HG03378 (cell line): ENCODE results near the gene FANCF.

Source experiments
- ATAC-seq: cut with Tn5 transposase; IDR thresholded peaks from one replicate; pipeline ENCODE4 v1.9.1; 2021; ENCODE audit warnings: mild to moderate bottlenecking, moderate library complexity; ENCODE audit not compliant: unreplicated experiment

Gene FANCF

GRCh38 chr11:22626573-22627239, 1.1 kb upstream of the FANCF start:
- no peak for ATAC-seq

DNA sequence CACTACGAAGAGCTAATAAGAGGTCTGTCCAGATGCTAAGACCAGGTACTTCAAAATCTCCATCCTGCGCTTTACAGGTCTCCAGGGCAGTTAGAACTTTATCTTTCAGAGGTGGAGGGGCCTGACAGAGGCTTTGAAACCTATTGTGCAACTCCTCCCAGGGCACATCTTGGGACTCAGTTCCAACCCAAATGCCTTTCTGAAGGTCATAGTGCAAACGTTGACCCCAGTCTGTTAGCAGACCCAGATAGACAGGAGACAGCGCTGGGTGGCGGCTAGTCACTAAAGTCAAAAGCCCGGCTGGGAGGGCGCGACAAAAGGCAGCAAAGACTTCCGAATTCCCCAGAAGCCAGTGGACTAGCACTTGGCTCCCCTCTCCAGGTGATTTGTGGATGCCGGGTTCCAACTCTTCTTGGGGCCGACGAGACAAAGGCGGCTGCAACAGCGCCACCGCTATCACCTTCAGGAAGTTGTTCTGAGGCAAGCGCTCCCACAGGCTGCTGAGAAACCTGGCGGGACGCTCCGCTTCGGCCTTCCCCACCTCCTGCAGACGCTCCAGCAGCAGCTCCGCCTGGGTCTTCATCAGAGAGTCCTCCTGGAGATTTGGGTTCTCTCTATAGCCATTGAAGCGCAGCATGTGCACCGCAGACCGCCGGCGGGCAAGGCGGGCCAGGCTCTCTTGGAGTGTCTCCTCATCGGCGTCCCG, 728 bp downstream of the FANCF start:
- ATAC-seq, result peak; percentile 49

DNA sequence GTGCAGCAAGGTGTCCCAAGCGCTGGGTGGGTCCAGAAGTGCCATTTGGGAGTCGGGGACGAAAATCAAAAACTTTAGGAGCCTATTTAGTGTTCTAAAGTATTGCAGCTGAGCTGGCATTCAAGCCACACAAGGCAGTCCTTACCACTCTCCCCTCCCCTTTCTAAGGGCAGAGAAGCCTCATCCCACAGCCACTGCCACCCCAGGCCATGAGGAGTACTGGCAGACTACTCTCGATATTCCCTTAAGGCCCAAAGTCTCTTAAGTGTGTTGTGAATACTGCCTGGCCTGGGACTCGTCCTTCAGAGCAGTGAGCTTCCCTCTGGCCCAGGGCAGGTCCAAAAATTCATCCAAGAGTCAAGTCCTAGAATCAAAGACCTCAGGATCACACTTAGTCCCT, 7.8 kb downstream of the FANCF start:
- no peak for ATAC-seq

DNA sequence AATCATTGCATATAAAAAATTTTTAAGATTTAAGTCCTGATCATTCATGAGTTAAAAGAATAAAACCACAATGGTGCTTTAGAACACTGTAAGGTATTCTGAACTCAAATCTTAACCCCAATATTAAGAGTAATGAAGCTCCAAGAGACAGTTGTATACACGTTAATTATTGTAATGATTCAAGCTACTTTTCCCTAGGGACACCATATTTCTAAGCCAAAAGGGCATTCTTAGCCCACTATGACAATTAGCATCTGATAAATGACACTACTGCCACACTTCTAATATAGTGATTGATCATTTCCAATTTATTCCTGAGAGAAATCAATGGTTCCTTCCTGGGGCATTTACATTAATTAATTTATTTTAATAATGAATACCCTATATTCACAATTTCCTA, 21.7 kb downstream of the FANCF start:
- no peak for ATAC-seq

DNA sequence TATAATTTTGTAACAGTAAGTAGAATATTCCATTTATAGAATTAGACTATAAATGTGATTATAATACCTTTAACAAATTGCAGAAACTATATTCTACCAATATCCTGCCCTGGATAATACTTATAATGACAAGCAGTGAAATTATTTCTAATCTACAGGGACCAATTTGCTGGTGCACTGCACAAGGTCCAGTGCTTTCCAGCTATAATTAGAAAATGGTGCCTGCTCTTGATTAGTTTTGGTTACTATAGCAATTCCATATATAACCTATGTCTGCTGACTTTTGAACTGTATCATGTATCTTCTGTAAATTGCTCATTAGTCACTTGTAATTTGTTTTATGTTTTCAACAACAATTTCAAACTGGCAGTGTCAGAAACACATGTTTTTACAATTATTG, 23.1 kb downstream of the FANCF start:
- no peak for ATAC-seq

DNA sequence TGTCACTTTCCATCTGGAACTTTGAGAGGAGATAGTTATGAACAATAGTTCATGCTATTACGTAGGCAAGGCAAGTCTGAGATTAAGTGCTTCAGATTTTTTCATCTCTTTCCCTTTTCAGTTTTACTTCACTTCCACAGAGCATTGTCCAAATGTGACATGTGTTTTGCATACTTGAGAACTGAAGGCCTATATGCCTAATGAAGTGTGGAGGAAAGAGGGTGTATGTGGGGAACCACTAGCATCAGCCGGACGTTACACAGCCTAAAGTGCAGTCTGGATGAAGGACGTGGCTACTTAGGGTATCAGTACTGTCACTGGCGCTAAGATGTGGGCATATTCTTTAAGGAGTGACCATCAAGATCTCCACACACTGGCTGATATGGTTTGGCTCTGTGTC, 26.2 kb downstream of the FANCF start:
- ATAC-seq, result no peak

GRCh38 chr11:22597062-22597461, 28.6 kb downstream of the FANCF start:
- ATAC-seq, result no peak

DNA sequence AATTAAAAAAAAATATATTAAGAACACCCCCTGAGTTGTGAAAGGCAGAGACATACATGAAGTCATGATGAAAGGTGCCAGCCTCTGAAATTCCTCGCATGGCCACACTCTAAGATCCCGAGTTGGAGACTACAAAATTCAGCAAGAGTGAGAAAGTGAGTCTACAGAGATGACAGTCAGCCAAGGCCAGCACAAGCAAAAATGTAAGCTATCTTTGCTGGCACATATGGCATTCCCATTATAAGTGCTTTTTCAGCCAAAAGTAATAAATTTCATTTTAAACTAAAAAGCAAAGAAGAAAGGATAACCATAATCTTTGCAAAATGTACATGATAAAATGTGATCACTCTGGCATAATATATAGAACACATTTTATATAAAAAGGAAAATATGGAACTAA, 40.6 kb downstream of the FANCF start:
- no peak for ATAC-seq

DNA sequence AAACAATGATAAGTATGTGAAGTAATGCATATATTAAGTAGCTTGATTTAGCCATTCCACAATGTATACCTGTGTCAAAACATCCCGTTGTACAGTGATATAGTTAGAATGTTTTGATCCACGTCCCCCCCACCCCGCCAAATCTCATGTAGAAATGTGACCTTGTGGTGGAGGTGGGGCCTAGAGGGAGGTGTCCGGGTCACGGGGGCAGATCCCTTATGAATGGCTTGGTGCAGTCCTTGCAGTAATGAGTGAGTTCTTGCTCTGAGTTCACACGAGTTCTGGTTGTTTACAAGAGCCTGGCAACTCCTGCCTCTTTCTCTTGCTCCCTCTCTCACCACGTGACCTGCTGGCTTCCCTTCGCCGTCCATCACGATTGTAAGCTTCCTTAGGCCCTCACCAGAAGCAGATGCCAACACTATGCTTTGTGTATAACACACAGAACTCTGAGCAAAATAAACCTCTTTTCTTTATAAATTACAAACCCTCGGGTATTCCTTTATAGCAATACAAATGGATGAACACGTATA, 41.6 kb downstream of the FANCF start:
- ATAC-seq, result no peak

DNA sequence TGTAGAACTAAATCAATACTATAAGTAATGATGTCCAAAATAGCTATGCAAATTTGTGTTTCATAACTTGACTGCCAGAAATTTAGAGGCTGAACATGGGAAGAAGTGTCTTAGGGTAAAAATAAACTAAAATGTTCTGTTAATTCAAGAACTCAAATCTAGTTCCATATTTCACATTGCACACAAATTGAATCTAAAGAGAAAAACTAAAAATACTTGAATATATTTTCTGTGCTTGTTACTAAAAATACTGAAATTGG, 43.5 kb downstream of the FANCF start:
- no peak for ATAC-seq

GRCh38 chr11:22581354-22582150, 44.1 kb downstream of the FANCF start:
- no peak for ATAC-seq

- ATAC-seq, result peak; percentile 47
Measured at GRCh38 chr11:22577854-22578253, 47.8 kb downstream of the FANCF start.
